ENCODE measurements around the gene NOTO. TPM values are rescaled to one million over a fixed set of nuclear protein-coding genes. Genes with fewer than 3 reads are reported as not detected.
"Not testable (repeated sequence)": the region's sequence is repeated elsewhere in the genome, so short reads cannot be mapped to it uniquely, and the experiment has no call there.

Gene NOTO
- not detected for total RNA-seq

GRCh38 chr2:73202156-73203054 lies at the start of gene NOTO:
Gene NOTO, plus strand, starts transcription at chr2:73202574. Its CDS starts 93 bp downstream, at chr2:73202667.
- intact Hi-C loops (cut with DNase I), result no loop called here
- Histone ChIP-seq H3K4me3 (peak within 1 kb of the TSS; percentile 9 to 55 (median 30)), H3K27me3 (peaks cover 7 to 99% (median 18%) of the 10 kb centered on the region in 4 donors), H3K9me3 (no peaks in the 10 kb centered on the region), H3K27ac (no peak within 1 kb of the TSS), H3K36me3 (no peaks in the 10 kb centered on the region), H3K4me1 (peaks cover 10 to 18% (median 13%) of the 10 kb centered on the region in 3 donors)
- no peak for DNase-seq
- TF ChIP-seq CTCF (IDR thresholded peaks at IDR 0.05) (no peak), POLR2A (IDR thresholded peaks at IDR 0.05) (no peak)
- 5% methylated on average over 25 to 30 of the region's 87 CpGs for WGBS, 2 donors

GRCh38 chr2:73156539-73157124 lies 45.7 kb upstream of the NOTO start:
- Histone ChIP-seq H3K4me3 (no peak overlapping the region), H3K4me1 (peaks cover 0 to 6% (median 0%) of the 10 kb centered on the region in 3 donors), H3K27me3 (peaks cover 0 to 33% (median 0%) of the 10 kb centered on the region in 4 donors), H3K27ac (no peak overlapping the region), H3K36me3 (no peaks in the 10 kb centered on the region), H3K9me3 (no peaks in the 10 kb centered on the region)
- intact Hi-C loops (cut with DNase I), result loop anchor here (5.0 kb wide), 2 partner anchors 69 to 164 kb away; no protein-coding TSS in a partner anchor
- WGBS, 2 donors, result 42 to 54% methylated on average over 4 of the region's 24 CpGs
- no peak for DNase-seq
- peak in 5 of 6 experiments; percentile 42 to 63 (median 57) for TF ChIP-seq CTCF (IDR thresholded peaks at IDR 0.05)
- no peak for TF ChIP-seq POLR2A (IDR thresholded peaks at IDR 0.05)

- intact Hi-C loops (cut with DNase I), result no loop called here
Measured at GRCh38 chr2:73162856-73163391, 39.5 kb upstream of the NOTO start.

GRCh38 chr2:73163483-73164367 lies 38.6 kb upstream of the NOTO start:
- 37 to 50% methylated on average over 2 to 10 of the region's 10 CpGs for WGBS, 2 donors
- H3K9me3 ChIP-seq, result no peaks in the 10 kb centered on the region
- DNase-seq, result no peak
- no peak overlapping the region for H3K27ac ChIP-seq
- no peaks in the 10 kb centered on the region for H3K36me3 ChIP-seq
- intact Hi-C loops (cut with DNase I), result no loop called here
- H3K27me3 ChIP-seq, result peaks cover 0 to 18% (median 0%) of the 10 kb centered on the region in 4 donors
- H3K4me3 ChIP-seq, result no peak overlapping the region
- TF ChIP-seq POLR2A (IDR thresholded peaks at IDR 0.05), result no peak
- peak; percentile 73 to 84 (median 82) for TF ChIP-seq CTCF (IDR thresholded peaks at IDR 0.05)
- no peaks in the 10 kb centered on the region for H3K4me1 ChIP-seq

More at GRCh38 chr2:73162856-73163391, 39.5 kb upstream of the NOTO start:
- Histone ChIP-seq H3K9me3 (no peaks in the 10 kb centered on the region), H3K4me1 (no peaks in the 10 kb centered on the region), H3K4me3 (no peak overlapping the region), H3K36me3 (no peaks in the 10 kb centered on the region), H3K27me3 (peaks cover 0 to 23% (median 0%) of the 10 kb centered on the region in 4 donors), H3K27ac (no peak overlapping the region)
- TF ChIP-seq CTCF (IDR thresholded peaks at IDR 0.05), result no peak
- no peak for TF ChIP-seq POLR2A (IDR thresholded peaks at IDR 0.05)
- WGBS, 2 donors, result 50 to 57% methylated on average over 8 to 10 of the region's 14 CpGs
- DNase-seq, result no peak

- H3K36me3 ChIP-seq; intact Hi-C loops (cut with DNase I); H3K27ac ChIP-seq; H3K9me3 ChIP-seq; H3K4me1 ChIP-seq; H3K4me3 ChIP-seq; DNase-seq: not testable (repeated sequence)
- H3K27me3 ChIP-seq, result peaks cover 0 to 15% (median 0%) of the 10 kb centered on the region in 4 donors
- 40 to 72% methylated on average over 1 to 5 of the region's 11 CpGs for WGBS, 2 donors
Measured at GRCh38 chr2:73165978-73166377, 36.4 kb upstream of the NOTO start.

- H3K4me3 ChIP-seq; H3K4me1 ChIP-seq; H3K27ac ChIP-seq; H3K9me3 ChIP-seq; DNase-seq; H3K36me3 ChIP-seq; intact Hi-C loops (cut with DNase I): not testable (repeated sequence)
- peaks cover 0 to 15% (median 0%) of the 10 kb centered on the region in 4 donors for H3K27me3 ChIP-seq
- WGBS, 2 donors, result 71 to 100% methylated on average over 1 to 4 of the region's 8 CpGs
Measured at GRCh38 chr2:73166813-73167212, 35.6 kb upstream of the NOTO start.

- H3K4me1 ChIP-seq; H3K9me3 ChIP-seq; intact Hi-C loops (cut with DNase I); H3K4me3 ChIP-seq; DNase-seq; H3K36me3 ChIP-seq; H3K27ac ChIP-seq: not testable (repeated sequence)
- H3K27me3 ChIP-seq, result peaks cover 0 to 20% (median 0%) of the 10 kb centered on the region in 4 donors
Measured at GRCh38 chr2:73168348-73168747, 34.0 kb upstream of the NOTO start.

Data from esophagus squamous epithelium (tissue), 5 donors.